HG02623 (cell line): ENCODE results near the gene LRRC23.

Experiments used
- ATAC-seq: cut with Tn5 transposase; IDR thresholded peaks from one replicate; pipeline ENCODE4 v1.9.1; 2021; ENCODE audit warnings: moderate library complexity; ENCODE audit not compliant: unreplicated experiment

The LRRC23 gene

DNA sequence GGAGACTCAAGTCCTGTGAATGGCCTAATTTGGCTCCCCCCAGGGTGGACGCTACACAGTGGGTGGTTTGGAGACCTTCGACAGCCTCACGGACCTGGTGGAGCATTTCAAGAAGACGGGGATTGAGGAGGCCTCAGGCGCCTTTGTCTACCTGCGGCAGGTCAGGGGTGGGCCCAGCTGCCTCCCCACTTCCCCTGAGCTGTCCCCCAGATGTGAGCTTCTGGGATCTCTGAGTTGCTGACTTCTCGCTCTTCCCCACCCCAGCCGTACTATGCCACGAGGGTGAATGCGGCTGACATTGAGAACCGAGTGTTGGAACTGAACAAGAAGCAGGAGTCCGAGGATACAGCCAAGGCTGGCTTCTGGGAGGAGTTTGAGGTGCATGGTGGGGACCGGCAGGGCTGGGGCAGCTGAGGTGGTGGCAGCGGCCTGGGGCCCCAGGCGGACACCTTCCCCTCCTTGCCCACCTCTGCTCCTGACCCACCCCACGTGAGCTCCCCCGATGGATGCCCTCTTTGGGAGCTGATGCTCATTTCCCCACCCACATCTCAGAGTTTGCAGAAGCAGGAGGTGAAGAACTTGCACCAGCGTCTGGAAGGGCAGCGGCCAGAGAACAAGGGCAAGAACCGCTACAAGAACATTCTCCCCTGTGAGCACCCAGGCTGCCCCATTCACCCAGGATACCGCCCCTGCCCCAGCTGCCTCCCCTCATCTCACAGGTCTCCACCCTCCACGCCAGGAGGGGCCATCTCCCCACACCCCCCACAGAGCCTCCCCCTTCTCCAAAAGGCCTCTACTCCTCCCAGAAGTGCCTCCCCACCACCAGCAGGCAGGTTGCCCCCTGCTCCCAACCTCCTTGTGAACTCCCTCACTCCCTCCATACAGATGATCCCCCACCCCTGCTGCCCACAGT, 50.7 kb downstream of the LRRC23 start:
- no peak for ATAC-seq

DNA sequence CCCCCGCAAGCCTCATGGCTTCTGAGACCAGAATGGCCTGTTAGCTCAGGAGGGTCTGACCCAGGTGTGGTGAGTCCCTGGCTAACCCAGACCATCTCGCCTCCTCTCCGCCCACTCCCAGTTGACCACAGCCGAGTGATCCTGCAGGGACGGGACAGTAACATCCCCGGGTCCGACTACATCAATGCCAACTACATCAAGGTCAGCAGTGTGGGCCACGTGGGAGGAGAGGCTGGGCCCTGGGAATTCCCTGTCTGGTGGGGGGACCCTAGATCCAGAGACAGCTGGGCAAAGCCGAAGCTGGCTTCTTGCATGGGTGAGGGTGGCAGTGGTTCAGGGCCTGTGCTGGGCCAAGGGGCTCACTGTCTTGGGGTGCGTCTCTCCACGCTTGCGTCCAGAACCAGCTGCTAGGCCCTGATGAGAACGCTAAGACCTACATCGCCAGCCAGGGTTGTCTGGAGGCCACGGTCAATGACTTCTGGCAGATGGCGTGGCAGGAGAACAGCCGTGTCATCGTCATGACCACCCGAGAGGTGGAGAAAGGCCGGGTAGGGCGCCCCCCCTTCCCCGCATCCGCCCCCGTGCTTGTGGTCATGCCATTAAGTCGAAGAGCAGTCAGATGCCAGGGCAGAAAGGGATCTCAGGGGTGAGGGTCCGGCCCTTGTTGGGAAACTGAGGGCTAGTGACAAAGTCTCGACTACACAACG, 51.6 kb downstream of the LRRC23 start:
- ATAC-seq = no peak

DNA sequence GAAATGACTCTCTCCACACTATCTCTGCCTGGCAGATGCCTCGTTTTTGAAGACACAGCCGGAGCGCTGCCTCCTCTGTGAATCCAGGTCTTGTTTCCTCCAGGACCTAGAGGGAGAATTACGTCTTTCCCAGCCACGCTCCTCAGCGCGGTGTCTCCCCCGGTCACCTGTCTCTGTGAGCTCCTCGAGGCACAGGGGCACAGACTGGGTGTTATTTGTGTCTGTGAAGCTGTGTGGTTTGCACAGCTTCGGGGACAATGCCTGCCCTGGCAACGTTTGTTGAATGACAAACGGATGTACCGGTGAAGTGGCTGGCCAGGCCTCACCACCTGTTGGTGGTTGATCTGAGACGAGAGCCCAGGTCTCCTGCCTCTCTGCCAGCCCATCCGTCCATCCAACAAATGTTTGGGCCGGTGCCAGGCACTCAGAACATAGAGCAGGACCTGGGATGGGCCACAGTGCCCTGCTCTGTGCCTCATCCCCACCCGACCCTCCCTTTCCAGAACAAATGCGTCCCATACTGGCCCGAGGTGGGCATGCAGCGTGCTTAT, 52.6 kb downstream of the LRRC23 start:
- ATAC-seq = no peak

DNA sequence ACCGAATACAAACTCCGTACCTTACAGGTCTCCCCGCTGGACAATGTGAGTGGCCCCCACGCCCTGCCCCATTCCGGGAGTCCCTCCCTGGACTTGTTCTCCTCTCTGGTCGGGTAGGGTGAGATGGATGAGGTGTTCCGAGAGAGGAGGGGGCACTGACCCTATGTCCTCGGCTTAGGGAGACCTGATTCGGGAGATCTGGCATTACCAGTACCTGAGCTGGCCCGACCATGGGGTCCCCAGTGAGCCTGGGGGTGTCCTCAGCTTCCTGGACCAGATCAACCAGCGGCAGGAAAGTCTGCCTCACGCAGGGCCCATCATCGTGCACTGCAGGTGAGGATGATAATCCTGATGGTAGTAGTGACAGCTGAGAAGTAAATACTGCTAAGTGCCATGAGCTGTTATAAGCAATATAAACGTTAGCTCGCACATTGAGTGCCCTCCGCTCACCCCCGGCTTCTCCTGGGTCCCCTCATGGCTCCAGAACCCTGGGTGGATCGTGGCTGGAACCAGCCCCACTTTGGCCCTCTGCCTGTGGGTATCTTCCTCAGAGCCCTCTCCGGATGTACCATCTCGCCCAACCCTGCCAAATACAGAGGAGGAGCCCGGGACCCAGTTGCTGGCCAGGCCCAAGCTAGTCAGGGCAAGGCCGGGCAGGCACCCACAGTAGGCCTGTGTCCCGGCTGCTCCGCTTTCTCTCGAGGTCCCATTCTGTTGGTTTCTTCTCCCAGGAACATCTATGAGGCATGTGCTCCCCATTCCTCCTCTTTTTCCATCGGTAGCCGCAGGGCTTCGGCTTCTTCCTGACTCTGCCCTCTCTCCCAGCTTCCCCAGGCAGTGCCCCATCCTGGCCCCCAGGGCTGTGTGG, 53.4 kb downstream of the LRRC23 start:
- ATAC-seq = no peak

DNA sequence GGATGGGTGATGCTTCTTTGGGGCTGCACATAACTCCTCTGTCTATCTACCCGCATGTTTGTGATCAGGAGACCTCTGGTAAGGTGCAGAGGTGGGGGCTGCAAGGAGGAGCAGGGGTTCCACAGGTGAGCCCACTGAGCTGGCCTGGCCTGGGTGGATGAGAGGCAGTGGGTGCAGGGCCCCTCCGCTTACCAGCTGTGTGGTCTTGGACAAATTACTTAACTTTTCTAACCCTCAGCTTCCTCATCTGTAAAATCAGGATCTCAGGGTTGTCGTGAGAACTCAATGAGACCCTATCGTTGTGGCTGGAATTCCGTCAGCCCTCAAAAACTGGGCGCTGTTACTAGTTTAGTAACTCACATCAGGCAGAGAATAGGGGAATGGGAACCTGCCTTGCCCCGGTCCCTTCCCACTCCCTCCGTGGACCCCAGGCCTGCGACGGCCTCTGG, 54.0 kb downstream of the LRRC23 start:
- no peak for ATAC-seq

DNA sequence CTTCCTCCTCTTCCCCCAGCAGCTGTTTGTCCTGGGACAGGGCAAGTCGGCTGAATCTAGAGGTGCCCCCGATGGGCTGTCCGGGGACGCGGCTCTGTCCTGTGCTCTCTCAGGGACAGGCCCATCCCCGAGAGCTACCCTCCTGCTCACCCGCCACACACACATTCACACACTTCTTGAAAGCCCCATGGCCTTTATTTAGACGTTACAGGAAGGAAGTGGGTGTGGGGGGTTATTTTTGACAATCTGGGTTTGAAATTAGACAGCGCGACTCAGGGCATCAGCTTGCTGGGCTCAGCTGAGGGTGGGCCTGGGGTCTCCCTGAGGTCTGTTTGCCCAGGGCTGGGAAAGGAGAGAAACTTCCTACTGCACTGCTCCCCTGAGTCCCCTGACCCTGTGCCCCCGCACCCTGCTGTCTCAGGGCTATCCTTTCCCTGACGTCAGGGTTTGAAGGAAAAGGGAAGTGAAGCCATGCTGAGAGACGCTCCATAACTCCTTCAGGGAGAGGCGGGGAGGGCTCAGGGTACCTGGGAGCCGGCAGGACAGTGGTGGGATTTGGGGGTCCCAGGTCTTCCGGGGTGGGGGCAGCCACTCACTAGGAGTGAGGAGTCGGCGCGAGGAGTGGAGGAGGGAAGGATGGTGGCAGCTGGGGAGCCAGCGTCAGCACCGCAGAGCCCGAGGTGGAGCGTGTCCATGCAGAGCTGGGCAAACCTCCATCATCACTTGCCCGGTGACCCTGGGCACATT, 54.6 kb downstream of the LRRC23 start:
- ATAC-seq = peak; percentile 45

DNA sequence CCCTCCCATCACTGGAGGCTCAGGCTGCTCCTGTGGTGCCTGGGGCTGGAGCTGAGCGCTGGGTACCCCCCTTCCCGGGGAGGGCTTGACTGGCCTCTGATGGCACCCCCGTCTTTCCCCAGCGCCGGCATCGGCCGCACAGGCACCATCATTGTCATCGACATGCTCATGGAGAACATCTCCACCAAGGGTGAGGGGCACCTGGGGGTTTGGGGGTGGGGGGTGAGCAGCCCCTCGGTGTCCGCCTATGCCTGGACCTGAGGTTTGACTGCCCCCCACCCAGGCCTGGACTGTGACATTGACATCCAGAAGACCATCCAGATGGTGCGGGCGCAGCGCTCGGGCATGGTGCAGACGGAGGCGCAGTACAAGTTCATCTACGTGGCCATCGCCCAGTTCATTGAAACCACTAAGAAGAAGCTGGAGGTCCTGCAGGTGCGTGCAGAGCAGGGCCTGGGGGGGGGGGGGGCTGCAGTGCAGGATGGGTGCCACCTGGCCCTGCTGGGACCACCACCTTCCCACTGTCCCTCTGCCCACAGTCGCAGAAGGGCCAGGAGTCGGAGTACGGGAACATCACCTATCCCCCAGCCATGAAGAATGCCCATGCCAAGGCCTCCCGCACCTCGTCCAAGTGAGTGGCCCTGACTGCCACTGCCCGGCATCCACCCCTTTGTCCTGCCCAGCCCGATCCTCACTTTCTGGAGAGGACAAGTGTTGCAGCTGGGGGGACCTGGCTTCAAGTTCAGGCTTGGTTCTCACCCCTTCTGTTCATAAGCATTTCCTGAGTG, 55.4 kb downstream of the LRRC23 start:
- no peak for ATAC-seq

DNA sequence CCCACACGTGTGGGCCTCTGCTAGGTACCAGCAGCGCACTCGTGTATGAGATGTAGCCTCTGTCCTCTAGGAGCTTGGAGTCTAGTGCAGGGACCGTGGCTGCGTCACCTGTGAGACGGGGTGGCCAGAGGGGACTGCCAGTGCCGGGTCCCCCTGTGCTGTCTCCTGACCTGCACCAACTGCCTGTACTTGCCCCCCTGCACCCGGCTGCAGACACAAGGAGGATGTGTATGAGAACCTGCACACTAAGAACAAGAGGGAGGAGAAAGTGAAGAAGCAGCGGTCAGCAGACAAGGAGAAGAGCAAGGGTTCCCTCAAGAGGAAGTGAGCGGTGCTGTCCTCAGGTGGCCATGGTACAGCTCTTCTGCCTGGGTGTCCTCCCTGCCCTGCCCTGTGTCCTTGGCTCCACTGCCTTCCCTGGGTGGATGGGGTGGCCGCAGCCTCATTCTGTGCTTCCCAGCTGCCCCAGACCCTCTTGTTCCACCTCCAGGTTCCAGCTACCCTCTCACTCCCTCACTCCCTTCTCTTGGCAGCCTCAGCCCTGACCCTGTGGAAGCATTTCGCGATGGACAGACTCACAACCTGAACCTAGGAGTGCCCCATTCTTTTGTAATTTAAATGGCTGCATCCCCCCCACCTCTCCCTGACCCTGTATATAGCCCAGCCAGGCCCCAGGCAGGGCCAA, 56.1 kb downstream of the LRRC23 start:
- no peak for ATAC-seq

DNA sequence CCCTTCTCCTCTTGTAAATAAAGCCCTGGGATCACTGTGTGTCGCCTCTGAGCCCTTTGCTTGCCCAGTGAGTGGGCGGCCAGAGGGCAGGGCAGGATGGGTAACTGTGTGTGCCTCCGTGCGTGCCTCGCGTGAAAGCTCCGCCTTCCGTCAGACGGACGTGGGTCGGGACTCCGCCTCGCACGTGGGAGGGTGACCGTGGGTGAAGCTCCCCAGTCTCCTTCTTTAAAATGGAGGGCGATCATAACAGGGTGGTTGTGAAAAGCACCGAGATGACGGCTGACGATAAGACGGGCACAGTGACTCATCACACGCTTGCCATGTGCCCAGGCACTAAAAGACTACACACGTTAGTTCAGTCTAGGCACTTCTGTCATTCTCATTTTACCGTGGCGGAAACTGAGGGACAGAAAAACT, 56.7 kb downstream of the LRRC23 start:
- ATAC-seq = no peak

DNA sequence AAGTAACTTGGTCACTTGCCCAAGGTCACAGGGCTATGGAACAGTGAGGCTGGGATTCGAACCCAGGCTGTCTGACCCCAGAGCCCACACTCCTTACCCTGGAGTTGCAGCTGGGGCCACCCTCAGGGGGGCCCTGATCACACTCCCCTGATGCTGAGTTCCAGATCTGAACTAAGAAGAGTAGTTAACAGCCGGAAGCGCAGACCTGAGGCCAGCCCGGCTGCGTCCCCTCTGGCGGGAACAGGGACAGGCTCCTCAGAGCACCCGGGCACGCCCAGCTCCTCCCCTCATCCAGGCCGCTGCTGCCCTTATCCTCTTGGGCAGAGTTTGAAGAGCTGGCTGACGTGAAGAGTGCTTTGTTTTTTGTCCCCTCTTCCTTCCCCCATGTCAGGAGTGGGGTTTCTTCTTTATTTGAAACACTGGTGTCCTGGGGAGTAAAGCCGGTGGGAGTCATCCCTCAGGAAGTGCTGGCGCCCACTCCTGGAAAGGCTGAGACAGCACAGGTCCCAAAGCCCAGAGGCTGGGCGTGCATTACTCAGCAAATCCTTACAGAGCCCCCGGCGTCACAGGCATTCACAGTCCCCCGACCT, 57.2 kb downstream of the LRRC23 start:
- no peak for ATAC-seq

DNA sequence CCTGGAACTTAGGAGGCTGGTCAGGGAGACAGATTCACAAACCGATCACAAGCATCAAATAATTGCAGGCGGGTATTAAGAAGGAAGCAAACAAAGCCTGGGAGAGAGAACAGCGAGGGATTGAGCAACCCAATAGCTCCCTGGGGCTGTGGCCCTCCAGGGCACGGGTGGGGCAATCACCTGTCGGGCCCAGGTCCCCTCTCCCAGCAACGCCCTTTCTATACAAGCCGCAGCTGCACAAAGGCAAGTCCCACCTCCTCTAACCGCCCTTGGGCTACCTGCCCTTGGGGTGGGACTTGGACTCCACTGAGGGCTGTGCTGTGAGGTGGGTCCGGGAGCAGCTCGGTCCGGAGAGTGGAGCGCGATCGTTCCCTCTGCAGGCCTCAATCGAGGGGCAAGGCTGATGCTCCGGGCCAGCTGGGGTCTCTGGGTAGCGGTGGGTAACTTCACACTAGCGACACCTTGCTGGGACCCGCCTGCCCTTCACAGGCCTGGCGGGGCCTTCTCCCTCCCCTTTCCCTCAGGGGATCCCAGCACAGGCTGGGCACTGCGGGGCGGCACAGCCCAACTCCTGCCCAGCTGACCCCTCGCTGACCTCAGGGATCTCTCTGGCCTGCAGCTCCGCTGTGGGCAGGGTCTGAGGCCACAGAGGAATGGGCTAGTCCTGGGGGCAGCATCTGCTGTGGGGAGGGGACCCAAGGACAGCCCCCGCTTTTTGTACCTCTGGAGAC, 57.8 kb downstream of the LRRC23 start:
- ATAC-seq = no peak

DNA sequence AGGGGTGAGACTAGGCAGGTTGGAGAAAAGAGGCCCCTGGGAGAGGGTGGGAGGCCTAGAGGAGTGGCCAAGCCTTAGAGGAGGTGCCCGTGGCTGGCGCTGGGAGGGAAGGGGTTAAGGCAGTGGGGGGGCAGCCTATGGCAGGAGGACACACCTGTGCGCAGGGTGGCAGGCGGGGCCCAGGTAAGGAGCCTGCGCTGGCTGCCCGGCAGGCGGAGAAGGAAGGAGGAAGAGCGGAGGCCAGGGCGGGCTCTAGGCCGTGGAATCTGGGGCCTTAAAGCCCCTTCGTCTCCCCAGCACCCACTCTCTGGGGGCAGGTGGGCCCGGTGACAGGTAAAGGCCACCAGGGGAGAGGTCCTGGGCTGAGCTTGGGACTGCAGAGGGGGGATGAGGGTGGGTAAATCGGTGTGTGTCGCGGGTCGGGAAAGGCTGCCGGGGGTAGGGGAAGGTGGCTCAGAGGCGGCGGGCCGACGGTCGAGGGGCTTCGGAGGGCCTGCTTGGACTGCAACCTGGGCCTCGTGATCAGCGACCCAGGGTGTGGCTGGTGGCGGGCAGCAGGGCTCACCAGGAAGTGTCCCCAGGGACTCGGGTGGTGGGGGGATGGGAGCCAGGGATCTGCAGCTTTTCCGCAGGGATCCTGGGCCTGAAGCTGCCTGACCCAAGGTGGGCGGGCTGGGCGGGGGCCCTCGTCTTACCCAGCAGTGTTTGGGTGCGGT, 58.6 kb downstream of the LRRC23 start:
- no peak for ATAC-seq
